GM21447 (cell line): ENCODE results near the gene SMAD2.

Experiments
- ATAC-seq: cut with Tn5 transposase; IDR thresholded peaks from one replicate; pipeline ENCODE4 v1.9.1; 2021; ENCODE audit not compliant: unreplicated experiment

The SMAD2 gene

DNA sequence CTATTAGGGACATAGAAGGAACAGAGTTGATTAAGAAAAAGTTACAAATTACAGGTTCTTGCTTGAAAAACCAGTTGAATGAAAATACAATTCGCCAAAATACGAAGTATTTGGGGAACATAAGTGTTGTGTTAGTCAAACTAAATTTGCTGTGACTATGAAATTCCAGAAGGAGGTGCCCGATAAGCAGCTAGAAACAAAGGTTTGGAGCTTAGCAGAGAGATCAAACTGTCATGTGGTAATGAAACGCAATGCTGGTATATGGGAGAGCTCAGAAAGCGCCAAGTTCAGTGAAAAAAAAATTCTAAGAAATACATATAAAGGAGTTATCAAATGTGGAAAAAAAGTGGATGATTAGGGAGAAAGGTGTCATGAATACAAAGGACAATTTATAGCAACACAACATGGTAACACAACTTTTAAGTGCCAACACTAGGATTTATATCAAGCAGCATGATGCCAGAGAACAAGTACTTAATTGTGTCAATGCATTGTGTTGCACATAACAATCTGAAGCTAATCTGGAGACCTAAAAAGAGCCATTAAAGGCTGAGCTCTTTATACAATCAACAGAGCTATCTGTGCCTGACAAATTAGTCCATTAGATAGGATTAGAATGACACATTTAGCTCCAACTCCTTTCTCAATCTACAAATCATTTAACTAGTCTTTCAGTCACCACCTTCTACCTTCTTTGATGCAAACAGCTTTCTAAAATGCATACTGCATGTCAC is 31.2 kb downstream of the SMAD2 start:
- no peak for ATAC-seq

DNA sequence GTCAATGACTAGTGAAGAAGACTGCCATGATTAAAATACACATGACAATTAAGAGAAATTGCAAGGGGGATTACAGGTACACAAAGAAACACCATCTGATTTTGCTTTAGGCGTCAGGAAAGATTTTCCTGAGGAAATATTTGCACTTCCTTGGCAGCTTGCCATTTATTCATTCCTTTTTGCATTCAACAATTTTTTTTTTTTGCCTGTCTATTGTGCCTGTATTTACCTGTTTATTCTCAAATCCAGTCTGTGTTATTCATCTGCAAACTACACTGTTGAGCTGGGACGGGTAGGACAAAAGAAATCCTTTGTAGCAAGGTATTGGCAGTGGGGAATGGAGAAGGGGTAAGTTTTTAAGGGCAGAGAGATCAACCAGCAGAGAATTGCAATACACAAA is 31.8 kb downstream of the SMAD2 start:
- no peak for ATAC-seq

DNA sequence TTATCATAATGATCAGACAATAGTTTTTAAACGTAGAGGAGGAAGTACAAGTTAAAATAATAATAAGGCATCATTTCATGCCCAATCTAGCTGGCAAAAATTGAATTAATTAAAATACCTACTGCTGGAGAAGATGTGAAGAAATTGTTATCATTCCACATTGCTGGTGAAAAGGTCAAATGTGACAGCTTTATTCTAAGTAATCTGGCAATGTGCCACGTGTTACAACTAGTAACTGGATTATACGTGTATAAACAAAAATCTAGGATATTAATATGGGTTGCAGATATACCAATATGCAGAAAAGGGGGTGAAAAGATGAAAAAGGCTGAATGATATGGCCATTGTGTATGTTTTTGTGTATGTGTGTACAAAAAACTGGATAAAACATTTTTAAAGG is 32.4 kb downstream of the SMAD2 start:
- no peak for ATAC-seq

DNA sequence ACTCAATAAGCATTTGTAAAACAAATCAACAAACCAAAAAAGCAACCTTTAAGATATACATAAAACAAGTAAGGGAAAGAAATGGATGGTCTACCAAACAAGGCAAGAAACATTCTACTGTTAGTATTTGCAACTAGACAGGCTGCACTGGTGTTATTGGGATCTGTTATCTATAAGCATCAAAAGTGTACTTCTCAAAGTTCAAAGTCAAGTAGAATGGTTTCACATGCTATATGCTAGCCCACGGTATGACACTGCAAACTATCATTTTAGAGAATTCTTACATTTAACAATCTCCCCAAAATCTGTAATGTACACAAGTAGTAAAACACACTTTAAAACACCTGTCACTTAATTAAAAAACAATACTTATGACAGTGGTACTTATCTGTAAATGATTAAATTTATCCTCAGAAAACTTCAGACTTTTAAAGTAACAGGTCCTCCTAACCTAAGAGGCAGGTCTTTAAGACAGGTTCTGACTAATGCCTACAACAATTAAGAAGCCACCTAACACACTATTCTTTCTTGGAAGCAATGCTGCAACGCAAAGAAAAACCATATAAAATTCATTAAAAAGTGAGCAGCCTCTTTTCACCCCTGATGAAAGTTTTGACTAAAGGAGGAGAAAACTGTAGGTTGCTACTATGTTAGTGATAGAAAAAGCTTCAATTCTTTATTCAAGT is 34.8 kb downstream of the SMAD2 start:
- no peak for ATAC-seq

DNA sequence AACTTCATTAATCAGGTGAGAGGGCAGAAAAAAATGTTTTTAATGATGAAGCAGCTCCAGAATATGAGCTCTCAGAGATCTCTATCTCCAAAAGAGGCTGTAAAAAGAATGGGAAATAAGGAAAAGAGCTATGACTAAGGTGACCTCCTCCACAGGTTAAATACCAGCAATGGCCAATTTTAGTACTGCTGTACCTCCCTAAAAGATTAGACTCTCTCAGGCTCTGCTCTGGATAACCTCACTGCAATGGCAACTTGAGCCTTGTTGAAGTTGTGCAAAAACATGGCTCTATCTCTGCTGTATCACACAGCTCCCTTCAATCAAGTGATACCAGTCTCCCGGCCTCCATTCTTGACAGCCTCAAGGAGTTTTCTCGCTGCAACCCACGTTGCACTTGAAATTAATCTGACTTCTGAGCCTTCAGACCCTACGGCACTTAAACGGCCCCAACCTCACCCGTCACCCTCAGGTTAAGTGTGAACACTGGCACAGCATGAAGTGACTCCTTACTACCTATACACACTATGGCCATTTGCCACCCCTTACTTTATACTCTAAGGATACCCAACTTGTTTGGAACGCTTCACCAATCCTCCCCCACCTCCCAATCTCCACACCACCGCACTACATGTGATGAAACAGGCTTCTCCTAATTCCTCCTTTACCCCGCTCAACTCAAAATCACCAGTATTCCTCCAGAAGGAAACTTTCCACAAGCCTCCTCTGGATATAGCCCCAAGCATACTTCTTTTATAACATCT is 36.3 kb downstream of the SMAD2 start:
- no peak for ATAC-seq

DNA sequence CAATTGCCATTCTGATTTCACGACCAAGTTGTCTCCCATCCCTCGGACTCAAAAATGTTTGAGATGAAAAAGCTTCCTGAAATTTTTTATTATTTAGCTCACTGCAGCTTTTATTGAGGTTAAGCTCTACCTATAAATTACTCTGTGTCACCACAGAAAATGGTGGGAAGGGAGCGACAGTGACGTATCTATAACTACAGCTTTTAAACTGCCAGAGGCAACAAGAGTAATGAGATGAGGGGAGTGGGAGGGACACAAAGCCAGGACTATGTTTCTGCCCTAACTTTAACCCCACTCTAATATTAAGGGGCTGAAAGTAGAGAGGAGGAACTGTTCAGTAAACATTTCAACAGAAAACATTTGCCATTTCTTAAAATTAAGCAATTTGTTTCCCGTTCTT is 37.4 kb downstream of the SMAD2 start:
- no peak for ATAC-seq

- ATAC-seq = no peak
Measured at GRCh38 chr18:47888156-47888555, 42.3 kb downstream of the SMAD2 start.

DNA sequence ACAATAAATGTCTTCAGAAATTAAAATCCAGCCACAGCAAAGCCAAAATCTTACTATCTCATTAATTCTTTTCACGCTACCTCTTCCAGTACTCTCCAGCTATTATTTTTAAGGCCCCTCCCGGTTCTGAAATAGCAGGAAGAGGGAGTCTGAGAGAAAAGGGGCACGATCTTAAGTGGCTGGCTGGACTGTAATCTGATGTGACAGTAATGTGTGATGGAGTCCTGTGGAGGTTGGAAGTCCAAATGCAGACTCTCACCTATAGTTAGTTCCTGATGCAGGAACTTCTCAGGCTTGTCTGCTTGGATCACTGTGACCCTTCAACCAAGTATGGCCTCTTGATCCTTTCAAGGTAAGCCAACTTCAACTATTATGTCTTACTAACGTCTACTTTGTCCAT is 43.2 kb downstream of the SMAD2 start:
- ATAC-seq = no peak

- ATAC-seq = no peak
Measured at GRCh38 chr18:47883771-47884413, 46.6 kb downstream of the SMAD2 start.

GRCh38 chr18:47882641-47883040 is 47.8 kb downstream of the SMAD2 start:
- no peak for ATAC-seq

DNA sequence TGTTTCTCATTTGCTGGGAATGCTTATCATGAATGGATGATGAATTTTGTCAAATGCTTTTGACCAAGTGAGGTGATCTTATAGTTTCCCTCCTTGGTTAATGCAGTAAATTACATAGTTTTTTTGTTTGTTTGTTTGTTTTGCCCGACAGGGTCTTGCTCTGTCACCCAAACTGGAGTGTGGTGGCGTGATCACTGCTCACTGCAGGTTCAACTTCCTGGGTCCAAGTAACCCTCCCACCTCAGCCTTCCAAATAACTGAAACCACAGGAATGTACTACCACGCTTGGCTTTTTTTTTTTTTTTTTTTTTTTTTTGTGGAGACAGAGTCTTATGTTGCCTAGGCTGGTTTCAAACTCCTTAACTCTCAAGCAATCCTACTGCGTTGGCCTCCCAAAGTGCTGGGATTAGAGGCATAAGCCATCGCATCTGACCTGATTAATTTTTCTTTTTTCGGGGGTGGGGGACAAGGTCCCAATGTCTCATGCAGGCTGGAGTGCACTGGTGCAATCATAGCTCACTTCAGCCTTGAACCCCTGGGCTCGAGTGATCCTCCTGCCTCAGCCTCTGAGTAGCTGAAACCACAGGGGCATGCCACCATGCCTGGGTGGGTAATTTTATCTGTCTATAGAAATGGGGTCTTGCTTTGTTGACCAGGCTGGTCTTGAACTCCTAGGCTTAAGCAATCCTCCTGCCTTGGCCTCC is 48.6 kb downstream of the SMAD2 start:
- no peak for ATAC-seq

DNA sequence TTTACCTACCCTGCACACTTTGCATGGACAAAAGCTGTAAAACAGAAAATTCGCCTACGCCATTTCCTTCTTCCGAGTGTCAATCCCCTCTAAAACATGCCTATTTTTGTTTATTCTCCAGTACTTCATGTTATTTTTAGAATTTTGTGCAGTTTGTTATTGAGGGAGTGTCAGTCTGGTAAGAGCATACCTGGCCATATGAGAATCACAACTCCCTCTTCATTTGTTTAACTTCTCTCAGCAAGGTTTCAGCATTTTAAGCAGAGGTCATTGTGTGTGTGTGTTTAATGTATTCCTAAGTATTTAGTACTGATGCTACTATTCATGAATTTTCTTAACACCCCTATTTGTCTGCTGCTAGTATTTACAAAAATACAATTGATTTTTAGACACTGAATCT is 49.4 kb downstream of the SMAD2 start:
- no peak for ATAC-seq

- no peak for ATAC-seq
Measured at GRCh38 chr18:47877892-47878291, 52.6 kb downstream of the SMAD2 start.

- no peak for ATAC-seq
Measured at GRCh38 chr18:47876813-47877212, 53.6 kb downstream of the SMAD2 start.

- ATAC-seq = no peak
Measured at GRCh38 chr18:47873625-47874024, 56.8 kb downstream of the SMAD2 start.

DNA sequence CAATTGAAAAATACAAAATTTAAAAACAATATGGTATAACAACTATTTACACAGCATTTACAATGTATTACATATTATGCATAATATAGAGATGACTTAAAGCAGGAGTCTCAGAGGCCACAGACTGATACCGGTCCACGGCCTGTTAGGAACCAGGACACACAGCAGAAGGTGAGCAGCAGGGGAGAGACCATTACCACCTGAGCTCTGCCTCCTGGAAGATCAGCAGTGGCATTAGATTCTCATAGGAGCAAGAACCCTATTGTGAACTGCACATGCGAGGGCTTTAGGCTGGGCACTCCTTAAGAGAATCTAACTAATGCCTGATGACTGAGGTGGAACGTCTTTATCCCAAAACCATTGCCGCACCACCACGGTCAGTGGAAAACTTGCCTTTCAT is 58.0 kb downstream of the SMAD2 start:
- ATAC-seq = no peak

DNA sequence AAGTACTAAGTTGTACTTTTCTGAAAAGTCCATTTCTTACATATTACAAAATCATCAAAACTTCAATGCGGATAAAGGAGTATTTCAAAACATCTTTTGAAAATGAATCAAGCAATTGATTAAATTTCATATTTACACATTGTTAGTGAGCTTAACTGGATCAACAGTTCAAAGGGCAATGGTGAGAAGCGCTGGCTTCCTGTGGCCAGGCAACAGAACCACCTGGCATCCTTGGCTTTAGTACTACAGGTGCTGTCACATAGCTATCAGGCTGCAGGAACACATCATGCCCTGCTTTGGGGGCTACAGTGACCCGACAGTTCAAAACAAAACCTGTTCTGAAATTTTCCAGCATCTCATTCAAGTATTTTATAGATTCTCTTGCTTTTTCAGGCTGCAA is 59.2 kb downstream of the SMAD2 start:
- no peak for ATAC-seq

DNA sequence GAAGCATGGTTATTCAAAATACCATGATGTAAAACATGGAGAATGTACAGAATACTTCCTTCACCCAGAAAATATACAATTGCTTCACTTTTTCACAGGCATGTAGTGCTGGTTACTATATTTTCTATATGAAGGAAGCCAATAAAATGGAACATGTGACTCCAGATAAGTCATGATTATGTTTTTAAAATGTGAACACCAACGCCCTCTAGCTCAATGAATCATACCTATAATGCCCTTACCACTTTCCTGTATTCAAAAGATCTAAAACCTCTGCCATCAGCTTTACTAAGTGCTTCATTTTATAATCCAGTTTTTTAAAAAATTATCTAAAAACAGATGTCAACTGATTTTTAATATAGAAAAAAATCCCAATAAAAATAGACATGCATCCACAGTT is 59.9 kb downstream of the SMAD2 start:
- ATAC-seq = no peak

GRCh38 chr18:47868744-47869143 is 61.7 kb downstream of the SMAD2 start:
- ATAC-seq = no peak

- ATAC-seq = no peak
Measured at GRCh38 chr18:47865183-47865582, 65.3 kb downstream of the SMAD2 start.

DNA sequence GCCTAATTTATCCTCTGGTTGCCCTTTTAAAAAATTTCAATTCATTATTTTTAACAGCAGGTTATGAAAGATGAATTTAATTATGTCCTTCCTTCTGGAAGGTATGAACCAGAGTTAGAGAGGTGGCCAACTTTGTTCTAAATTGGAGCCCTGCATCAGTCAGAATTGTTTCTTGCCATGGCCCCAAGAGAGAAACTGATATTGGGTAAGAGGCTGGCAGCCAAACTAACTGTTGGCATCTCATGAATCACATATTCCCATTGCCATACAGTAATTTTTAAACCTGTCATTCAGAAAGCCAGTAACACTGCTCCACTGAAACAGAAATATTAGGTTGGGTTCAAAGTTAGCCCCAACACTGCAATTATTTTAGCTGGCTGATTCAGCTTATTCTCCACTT is 67.4 kb downstream of the SMAD2 start:
- ATAC-seq = no peak
